ENCODE results near the gene JHY.

DNA sequence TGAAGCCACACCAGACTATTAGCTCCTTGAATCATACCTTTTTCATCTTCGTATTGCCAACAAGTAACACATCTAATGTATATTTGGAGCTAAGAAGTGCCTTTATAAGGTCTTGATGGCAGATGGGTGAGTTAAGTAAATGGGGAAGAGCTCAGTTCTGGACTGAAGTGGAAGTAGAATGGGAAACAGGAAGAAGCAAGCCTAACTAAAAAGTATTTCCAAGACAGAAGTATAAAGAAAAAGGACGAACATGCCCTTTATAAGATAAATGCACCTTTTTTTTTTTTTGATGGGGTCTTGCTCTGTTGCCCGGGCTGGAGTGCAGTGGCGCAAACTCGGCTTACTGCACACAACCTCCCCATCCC is 29.8 kb upstream of the JHY start:
- TF ChIP-seq POLR2A (IDR thresholded peaks at IDR 0.05; ENCODE audit: low read depth) = no peak
- TF ChIP-seq POLR2AphosphoS5 (IDR thresholded peaks at IDR 0.05) = no peak

Measured in esophagus muscularis mucosa (tissue), 2 donors.